ENCODE results near the gene PROX1. TPM values are rescaled to one million over a fixed set of nuclear protein-coding genes. Genes with fewer than 3 reads are reported as not detected.

Gene PROX1
- polyA plus RNA-seq, 3 donors = 0.07 TPM; not detected in 2

GRCh38 chr1:214008791-214009422, 21.1 kb downstream of the PROX1 start:
- H3K4me3 Mint-ChIP-seq = no peak overlapping the region
- TF ChIP-seq, protein P1, sequence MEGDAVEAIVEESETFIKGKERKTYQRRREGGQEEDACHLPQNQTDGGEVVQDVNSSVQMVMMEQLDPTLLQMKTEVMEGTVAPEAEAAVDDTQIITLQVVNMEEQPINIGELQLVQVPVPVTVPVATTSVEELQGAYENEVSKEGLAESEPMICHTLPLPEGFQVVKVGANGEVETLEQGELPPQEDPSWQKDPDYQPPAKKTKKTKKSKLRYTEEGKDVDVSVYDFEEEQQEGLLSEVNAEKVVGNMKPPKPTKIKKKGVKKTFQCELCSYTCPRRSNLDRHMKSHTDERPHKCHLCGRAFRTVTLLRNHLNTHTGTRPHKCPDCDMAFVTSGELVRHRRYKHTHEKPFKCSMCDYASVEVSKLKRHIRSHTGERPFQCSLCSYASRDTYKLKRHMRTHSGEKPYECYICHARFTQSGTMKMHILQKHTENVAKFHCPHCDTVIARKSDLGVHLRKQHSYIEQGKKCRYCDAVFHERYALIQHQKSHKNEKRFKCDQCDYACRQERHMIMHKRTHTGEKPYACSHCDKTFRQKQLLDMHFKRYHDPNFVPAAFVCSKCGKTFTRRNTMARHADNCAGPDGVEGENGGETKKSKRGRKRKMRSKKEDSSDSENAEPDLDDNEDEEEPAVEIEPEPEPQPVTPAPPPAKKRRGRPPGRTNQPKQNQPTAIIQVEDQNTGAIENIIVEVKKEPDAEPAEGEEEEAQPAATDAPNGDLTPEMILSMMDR (IDR thresholded peaks at IDR 0.05) = no peak
- no peak overlapping the region for H3K9ac ChIP-seq (ENCODE audit: insufficient read depth, low read length, poor library complexity, severe bottlenecking)
- no peak overlapping the region for H2AFZ ChIP-seq (ENCODE audit: insufficient read depth, low read depth, low read length, poor library complexity, severe bottlenecking)
- no peak for DNase-seq
- H3K4me1 ChIP-seq (ENCODE audit: control insufficient read depth in 1 of 2, insufficient read depth in 2 of 2, low read length in 2 of 2) = no peaks in the 10 kb centered on the region
- 100% methylated on average over 1 of the region's 8 CpGs for WGBS (ENCODE audit: insufficient coverage)
- H3K9me3 Mint-ChIP-seq = peaks cover 0 to 6% (median 2%) of the 10 kb centered on the region in 7 donors
- no peaks in the 10 kb centered on the region for H3K36me3 ChIP-seq (replicated peaks in 1 of 2; ENCODE audit: control insufficient read depth in 1 of 2, insufficient read depth in 2 of 2, low read length in 2 of 2)
- H3K9me3 ChIP-seq (replicated peaks in 1 of 2; ENCODE audit: control insufficient read depth in 1 of 2, insufficient read depth in 1 of 2, low read length in 2 of 2) = no peaks in the 10 kb centered on the region
- peaks cover 0 to 3% (median 2%) of the 10 kb centered on the region in 3 donors for H3K27me3 Mint-ChIP-seq (ENCODE audit: low read depth in 3 of 3)
- no peaks in the 10 kb centered on the region for H4K20me1 ChIP-seq (ENCODE audit: insufficient read depth, low read length)
- H3K4me2 ChIP-seq (replicated peaks; ENCODE audit: extremely low read depth, low read length, poor library complexity, severe bottlenecking) = no peak overlapping the region
- no peaks in the 10 kb centered on the region for H3K4me1 Mint-ChIP-seq
- no peak overlapping the region for H3K27ac ChIP-seq (ENCODE audit: low read depth in 1 of 2, low read length in 2 of 2)
- no peaks in the 10 kb centered on the region for H3K36me3 Mint-ChIP-seq
- H3K79me2 ChIP-seq (ENCODE audit: insufficient read depth, low read length) = no peaks in the 10 kb centered on the region
- no peak overlapping the region for H3K27ac Mint-ChIP-seq
- H3K27me3 ChIP-seq (ENCODE audit: control insufficient read depth in 2 of 2, insufficient read depth in 2 of 2, low read length in 2 of 2) = no peaks in the 10 kb centered on the region
- intact Hi-C loops (cut with micrococcal nuclease) = no loop called here
- H3K4me3 ChIP-seq (replicated peaks in 1 of 3; ENCODE audit: low read depth in 2 of 3, low read length in 3 of 3) = no peak overlapping the region

DNA sequence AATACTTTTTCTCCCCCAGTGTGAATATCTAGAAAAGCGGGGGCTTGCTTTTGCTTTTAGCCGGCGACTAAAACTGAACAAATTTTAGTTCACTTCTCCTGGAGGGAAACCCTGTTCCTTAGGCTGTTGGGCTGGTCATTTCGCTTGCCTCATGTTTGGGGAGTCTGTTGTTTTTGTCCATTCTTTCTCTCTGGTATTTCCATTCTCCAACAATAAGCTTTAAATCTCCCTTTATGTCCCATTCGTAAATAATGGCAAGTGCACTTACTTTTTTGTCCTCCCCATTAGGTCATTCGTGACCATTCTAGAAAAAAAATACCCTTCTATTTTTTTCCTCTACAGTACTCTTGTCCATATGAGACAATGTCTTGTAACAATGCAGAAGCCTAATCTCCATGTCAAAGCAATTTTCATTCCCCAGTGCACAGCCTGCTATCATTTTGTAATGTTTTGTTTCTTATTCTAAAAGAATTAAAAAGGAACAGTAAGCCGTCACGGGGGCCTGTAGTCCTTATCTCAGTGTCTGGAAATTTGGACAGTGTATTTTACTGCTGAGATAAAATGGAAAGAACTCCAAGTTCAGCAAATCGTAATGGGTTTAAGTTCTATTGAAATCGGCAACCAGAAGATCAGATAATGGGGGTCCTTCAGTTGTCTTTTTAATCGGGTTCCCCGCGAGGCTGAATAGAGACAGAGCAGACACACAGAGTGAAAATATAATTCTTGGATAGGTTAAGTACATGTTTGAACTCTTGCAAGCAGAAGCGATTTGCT, 21.8 kb downstream of the PROX1 start:
- no peaks in the 10 kb centered on the region for H3K4me1 Mint-ChIP-seq
- Histone ChIP-seq H3K9me3 (replicated peaks in 1 of 2; ENCODE audit: control insufficient read depth in 1 of 2, insufficient read depth in 1 of 2, low read length in 2 of 2) (no peaks in the 10 kb centered on the region), H3K4me2 (replicated peaks; ENCODE audit: extremely low read depth, low read length, poor library complexity, severe bottlenecking) (no peak overlapping the region), H3K9ac (ENCODE audit: insufficient read depth, low read length, poor library complexity, severe bottlenecking) (no peak overlapping the region), H3K36me3 (replicated peaks in 1 of 2; ENCODE audit: control insufficient read depth in 1 of 2, insufficient read depth in 2 of 2, low read length in 2 of 2) (no peaks in the 10 kb centered on the region), H3K79me2 (ENCODE audit: insufficient read depth, low read length) (no peaks in the 10 kb centered on the region), H3K4me3 (replicated peaks in 1 of 3; ENCODE audit: low read depth in 2 of 3, low read length in 3 of 3) (no peak overlapping the region), H3K27me3 (ENCODE audit: control insufficient read depth in 2 of 2, insufficient read depth in 2 of 2, low read length in 2 of 2) (no peaks in the 10 kb centered on the region), H3K27ac (ENCODE audit: low read depth in 1 of 2, low read length in 2 of 2) (no peak overlapping the region), H4K20me1 (ENCODE audit: insufficient read depth, low read length) (no peaks in the 10 kb centered on the region), H2AFZ (ENCODE audit: insufficient read depth, low read depth, low read length, poor library complexity, severe bottlenecking) (no peak overlapping the region), H3K4me1 (ENCODE audit: control insufficient read depth in 1 of 2, insufficient read depth in 2 of 2, low read length in 2 of 2) (no peaks in the 10 kb centered on the region)
- WGBS (ENCODE audit: insufficient coverage) = 92% methylated on average over 7 of the region's 14 CpGs
- no peaks in the 10 kb centered on the region for H3K36me3 Mint-ChIP-seq
- TF ChIP-seq, protein P1 (IDR thresholded peaks at IDR 0.05) = no peak
- H3K27me3 Mint-ChIP-seq (ENCODE audit: low read depth in 3 of 3) = peaks cover 0 to 1% (median 0%) of the 10 kb centered on the region in 3 donors
- H3K9me3 Mint-ChIP-seq = peaks cover 0 to 6% (median 2%) of the 10 kb centered on the region in 7 donors
- intact Hi-C loops (cut with micrococcal nuclease) = no loop called here
- no peak overlapping the region for H3K4me3 Mint-ChIP-seq
- no peak for DNase-seq
- no peak overlapping the region for H3K27ac Mint-ChIP-seq

All from CD14-positive monocyte (primary cell).